ENCODE results near the gene PRDX4.
A peak's percentile ranks its signal among the peaks of the same experiment; 100 is the strongest.

Gene PRDX4

GRCh38 chrX:23667239-23668177, at the start of gene PRDX4:
Gene PRDX4 (plus strand): TSS chrX:23667493. CDS start chrX:23667571, 78 bp downstream.
- DNase-seq: peak; percentile 79
- TF ChIP-seq, protein P1, sequence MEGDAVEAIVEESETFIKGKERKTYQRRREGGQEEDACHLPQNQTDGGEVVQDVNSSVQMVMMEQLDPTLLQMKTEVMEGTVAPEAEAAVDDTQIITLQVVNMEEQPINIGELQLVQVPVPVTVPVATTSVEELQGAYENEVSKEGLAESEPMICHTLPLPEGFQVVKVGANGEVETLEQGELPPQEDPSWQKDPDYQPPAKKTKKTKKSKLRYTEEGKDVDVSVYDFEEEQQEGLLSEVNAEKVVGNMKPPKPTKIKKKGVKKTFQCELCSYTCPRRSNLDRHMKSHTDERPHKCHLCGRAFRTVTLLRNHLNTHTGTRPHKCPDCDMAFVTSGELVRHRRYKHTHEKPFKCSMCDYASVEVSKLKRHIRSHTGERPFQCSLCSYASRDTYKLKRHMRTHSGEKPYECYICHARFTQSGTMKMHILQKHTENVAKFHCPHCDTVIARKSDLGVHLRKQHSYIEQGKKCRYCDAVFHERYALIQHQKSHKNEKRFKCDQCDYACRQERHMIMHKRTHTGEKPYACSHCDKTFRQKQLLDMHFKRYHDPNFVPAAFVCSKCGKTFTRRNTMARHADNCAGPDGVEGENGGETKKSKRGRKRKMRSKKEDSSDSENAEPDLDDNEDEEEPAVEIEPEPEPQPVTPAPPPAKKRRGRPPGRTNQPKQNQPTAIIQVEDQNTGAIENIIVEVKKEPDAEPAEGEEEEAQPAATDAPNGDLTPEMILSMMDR (IDR thresholded peaks at IDR 0.05; ENCODE audit: low read length): no peak
- TF ChIP-seq EZH2phosphoT487 (IDR thresholded peaks at IDR 0.05; ENCODE audit: low read length) (no peak), EZH2 (optimal IDR thresholded peaks at IDR 0.05; ENCODE audit: low read depth, low read length) (no peak)
- peaks cover 3% of the 10 kb centered on the region for H3K4me1 ChIP-seq (ENCODE audit: low read length)
- peak within 1 kb of the TSS; percentile 69 for H2AFZ ChIP-seq (ENCODE audit: low read length)
- H3K9me3 ChIP-seq (replicated peaks; ENCODE audit: insufficient read depth, low read length): no peaks in the 10 kb centered on the region
- H3K79me2 ChIP-seq (ENCODE audit: low read length): peaks cover 8% of the 10 kb centered on the region
- H3K27me3 ChIP-seq (replicated peaks; ENCODE audit: insufficient read depth, low read length): no peaks in the 10 kb centered on the region
- H3F3A ChIP-seq (ENCODE audit: insufficient read depth, low read length): no peaks in the 10 kb centered on the region
- H3K27ac ChIP-seq (ENCODE audit: low read length): peak within 1 kb of the TSS; percentile 89
- H3K4me2 ChIP-seq (ENCODE audit: low read depth, low read length): peak within 1 kb of the TSS; percentile 57
- peak within 1 kb of the TSS; percentile 90 for H3K9ac ChIP-seq (ENCODE audit: low read length)
- no peaks in the 10 kb centered on the region for H3K9me2 ChIP-seq (replicated peaks; ENCODE audit: insufficient read depth, low read length)
- H3K36me3 ChIP-seq (replicated peaks; ENCODE audit: insufficient read depth, low read length): no peaks in the 10 kb centered on the region
- peak within 1 kb of the TSS; percentile 62 for H3K4me3 ChIP-seq (ENCODE audit: low read length)
- no peaks in the 10 kb centered on the region for H4K20me1 ChIP-seq (ENCODE audit: insufficient read depth, low read length)

GRCh38 chrX:23621621-23622265, 45.5 kb upstream of the PRDX4 start:
- Histone ChIP-seq H2AFZ (ENCODE audit: low read length) (no peak overlapping the region), H3K9ac (ENCODE audit: low read length) (no peak overlapping the region), H3F3A (ENCODE audit: insufficient read depth, low read length) (no peaks in the 10 kb centered on the region), H3K4me1 (ENCODE audit: low read length) (no peaks in the 10 kb centered on the region), H3K27me3 (replicated peaks; ENCODE audit: insufficient read depth, low read length) (no peaks in the 10 kb centered on the region), H3K27ac (ENCODE audit: low read length) (no peak overlapping the region), H3K9me2 (replicated peaks; ENCODE audit: insufficient read depth, low read length) (no peaks in the 10 kb centered on the region), H3K4me3 (ENCODE audit: low read length) (no peak overlapping the region), H3K4me2 (ENCODE audit: low read depth, low read length) (no peak overlapping the region), H3K79me2 (ENCODE audit: low read length) (no peaks in the 10 kb centered on the region), H3K9me3 (replicated peaks; ENCODE audit: insufficient read depth, low read length) (no peaks in the 10 kb centered on the region), H4K20me1 (ENCODE audit: insufficient read depth, low read length) (no peaks in the 10 kb centered on the region), H3K36me3 (replicated peaks; ENCODE audit: insufficient read depth, low read length) (no peaks in the 10 kb centered on the region)
- TF ChIP-seq EZH2phosphoT487 (IDR thresholded peaks at IDR 0.05; ENCODE audit: low read length) (no peak), EZH2 (optimal IDR thresholded peaks at IDR 0.05; ENCODE audit: low read depth, low read length) (no peak)
- TF ChIP-seq, protein P1 (IDR thresholded peaks at IDR 0.05; ENCODE audit: low read length): no peak
- no peak for DNase-seq

- Histone ChIP-seq H3F3A (ENCODE audit: insufficient read depth, low read length) (no peaks in the 10 kb centered on the region), H3K27ac (ENCODE audit: low read length) (no peak overlapping the region), H3K79me2 (ENCODE audit: low read length) (no peaks in the 10 kb centered on the region), H3K9me3 (replicated peaks; ENCODE audit: insufficient read depth, low read length) (no peaks in the 10 kb centered on the region), H3K9ac (ENCODE audit: low read length) (no peak overlapping the region), H3K4me3 (ENCODE audit: low read length) (no peak overlapping the region), H2AFZ (ENCODE audit: low read length) (no peak overlapping the region), H3K9me2 (replicated peaks; ENCODE audit: insufficient read depth, low read length) (no peaks in the 10 kb centered on the region), H3K36me3 (replicated peaks; ENCODE audit: insufficient read depth, low read length) (no peaks in the 10 kb centered on the region), H4K20me1 (ENCODE audit: insufficient read depth, low read length) (no peaks in the 10 kb centered on the region), H3K27me3 (replicated peaks; ENCODE audit: insufficient read depth, low read length) (no peaks in the 10 kb centered on the region), H3K4me2 (ENCODE audit: low read depth, low read length) (no peak overlapping the region), H3K4me1 (ENCODE audit: low read length) (no peaks in the 10 kb centered on the region)
- DNase-seq: no peak
- TF ChIP-seq EZH2phosphoT487 (IDR thresholded peaks at IDR 0.05; ENCODE audit: low read length): no peak
- TF ChIP-seq, protein P1 (IDR thresholded peaks at IDR 0.05; ENCODE audit: low read length): no peak
- no peak for TF ChIP-seq EZH2 (optimal IDR thresholded peaks at IDR 0.05; ENCODE audit: low read depth, low read length)
Observed at GRCh38 chrX:23623797-23624196, 43.5 kb upstream of the PRDX4 start.
